ENCODE data around the gene SPATA31E1.
"Not testable (repeated sequence)": the region's sequence is repeated elsewhere in the genome, so short reads cannot be mapped to it uniquely, and the experiment has no call there.

SPATA31E1 gene

DNA sequence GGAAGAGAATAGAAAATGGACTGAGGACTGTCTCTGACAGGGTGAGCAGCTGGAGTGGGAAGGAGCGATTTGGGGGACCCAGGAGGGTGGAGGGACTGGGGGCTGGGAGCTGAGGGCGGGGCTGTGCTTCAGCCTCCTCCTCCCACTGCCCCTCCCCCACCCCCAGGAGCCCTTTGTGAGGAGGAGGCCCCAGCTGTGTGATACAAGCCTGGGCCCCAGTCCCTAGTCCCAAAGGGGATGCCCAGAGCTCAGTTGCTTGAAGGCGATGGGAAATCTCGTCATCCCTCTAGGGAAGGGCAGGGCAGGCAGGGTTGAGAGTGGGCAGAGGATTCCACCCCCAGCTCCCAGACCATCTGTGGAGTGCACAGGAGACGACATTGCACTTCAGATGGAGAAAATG, at the start of gene SPATA31E1:
Gene SPATA31E1, plus strand, starts transcription at position 251 of the 400 bp plus-strand sequence. Its CDS starts 15 bp downstream, at position 266.
- DNase-seq (ENCODE audit: low read depth): no peak

DNA sequence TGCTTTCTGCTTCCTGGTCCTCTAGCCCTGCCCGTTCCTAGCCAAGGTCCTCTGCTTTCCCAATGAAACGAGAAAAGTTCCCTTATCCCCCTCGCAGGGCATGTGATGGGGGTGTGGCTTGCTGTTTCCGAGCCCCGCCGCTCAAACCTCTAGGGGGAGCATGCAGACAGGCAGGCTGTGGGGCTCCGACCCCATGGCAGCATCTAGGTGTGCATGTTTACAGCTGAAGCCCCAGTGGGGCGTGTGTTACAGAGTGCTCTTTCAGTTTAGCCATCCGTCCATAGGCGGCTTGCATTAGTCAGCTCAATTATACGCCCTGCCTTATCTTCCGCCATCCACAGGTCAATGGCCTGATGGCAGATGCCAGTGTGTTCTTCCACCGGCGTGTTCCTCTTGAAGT, 48.3 kb upstream of the SPATA31E1 start:
- no peak for DNase-seq (ENCODE audit: low read depth)

DNA sequence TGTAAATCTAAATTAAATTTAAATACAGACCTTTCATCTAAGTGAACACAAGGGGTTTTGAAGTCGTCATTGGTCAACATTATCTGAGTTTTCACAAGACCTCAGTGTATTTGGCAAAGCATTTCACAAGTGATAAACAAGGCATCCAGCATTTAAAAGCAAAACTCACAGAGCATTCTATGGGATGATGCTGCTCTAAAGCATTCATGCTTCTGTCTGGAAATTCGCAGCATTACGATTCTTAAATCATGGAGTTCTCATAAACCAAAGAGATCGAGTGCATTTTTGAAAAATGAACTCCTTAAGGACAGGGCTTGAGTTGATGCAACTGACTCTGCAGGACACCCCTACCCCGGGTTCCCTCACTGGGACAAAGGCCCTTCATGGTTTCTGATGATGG, 46.1 kb upstream of the SPATA31E1 start:
- no peak for DNase-seq (ENCODE audit: low read depth)

DNA sequence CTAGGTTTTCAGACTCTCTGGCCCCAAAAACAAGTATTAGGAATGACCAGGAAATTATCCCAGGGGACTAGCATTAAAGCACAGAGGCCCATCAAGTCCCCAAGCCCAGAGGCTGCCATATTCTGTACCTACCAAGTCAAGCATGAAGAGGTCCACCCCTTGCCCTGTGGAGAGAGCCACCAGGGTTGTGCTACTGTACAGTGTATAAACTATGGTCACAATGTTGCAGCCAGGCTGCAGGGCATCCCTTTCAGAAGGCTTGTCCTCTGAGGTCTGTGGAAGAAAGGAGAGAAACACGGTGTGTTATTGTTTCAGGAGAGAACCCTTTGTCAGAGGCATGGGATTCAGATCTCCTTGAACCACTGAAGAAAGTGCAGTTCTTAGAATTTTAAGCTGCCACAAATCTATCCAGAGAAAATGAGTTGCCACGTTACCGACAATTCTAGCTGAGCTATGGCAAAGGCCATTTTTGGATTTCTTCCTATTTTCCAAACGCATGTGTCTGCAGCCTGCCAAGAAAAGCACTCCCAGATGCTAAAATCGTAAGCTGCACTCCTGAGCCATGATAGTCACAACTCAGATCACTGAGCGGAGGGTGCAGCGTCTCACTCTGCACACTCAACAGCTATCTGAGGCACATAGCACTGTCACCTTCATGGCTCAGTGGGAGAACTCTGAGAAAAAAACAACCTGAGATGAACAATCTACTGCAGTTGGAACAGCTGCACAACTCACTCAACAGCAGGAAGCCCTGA, 45.5 kb upstream of the SPATA31E1 start:
- no peak for DNase-seq (ENCODE audit: low read depth)

DNA sequence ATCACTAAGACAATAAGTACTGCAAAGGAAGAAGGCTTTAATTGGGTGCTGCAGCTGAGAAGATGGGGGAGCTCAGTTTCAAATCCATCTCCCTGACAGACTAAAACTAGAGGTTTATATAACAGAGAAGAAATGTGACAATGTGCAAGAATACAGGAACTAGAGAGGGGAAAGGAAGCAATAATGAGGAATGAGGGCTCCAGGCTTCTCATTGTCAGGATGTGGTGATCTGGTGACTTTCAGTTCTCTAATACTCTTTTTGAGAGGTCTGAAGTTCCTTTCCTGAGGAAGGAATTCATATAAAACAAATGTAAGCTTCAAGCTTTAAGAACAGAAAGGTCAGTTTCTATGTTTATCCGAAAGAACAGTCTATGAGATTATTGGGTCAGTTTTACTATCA, 42.5 kb upstream of the SPATA31E1 start:
- DNase-seq (ENCODE audit: low read depth): no peak

DNA sequence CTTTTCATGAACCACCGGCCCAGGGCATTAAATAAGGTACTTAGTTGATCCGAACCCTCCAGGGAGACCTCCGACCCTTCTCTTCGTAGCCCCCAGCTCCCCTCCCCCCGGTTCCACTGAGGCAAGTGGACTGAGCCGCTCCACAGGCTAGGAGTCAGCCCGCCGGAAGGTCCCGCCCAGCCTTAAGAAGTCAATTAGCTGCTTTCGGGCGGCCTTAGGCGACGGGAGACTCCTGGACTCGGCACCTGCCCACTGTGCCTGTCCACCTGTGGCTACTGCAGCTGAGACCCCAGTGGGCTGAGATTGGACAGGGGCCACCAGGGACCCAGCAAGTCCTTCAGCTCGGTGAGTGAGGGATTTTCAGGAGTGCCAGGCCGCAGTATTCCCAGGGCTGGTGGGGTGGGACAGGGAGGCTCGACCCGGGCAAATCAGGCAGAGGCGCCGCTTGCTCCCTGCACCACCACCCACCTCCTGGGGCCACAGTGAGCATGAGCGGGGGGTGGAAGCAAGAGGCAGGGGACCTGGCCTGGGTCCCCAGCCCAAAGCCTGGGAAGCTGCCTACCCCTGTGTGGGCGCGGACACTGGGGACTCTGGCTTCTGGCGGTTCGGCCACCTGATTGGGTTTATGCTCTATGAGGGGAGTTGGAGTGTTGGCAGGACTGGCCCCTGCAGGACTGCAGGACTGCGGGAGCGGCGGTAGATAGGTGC, 39.6 kb upstream of the SPATA31E1 start:
- no peak for DNase-seq (ENCODE audit: low read depth)

DNA sequence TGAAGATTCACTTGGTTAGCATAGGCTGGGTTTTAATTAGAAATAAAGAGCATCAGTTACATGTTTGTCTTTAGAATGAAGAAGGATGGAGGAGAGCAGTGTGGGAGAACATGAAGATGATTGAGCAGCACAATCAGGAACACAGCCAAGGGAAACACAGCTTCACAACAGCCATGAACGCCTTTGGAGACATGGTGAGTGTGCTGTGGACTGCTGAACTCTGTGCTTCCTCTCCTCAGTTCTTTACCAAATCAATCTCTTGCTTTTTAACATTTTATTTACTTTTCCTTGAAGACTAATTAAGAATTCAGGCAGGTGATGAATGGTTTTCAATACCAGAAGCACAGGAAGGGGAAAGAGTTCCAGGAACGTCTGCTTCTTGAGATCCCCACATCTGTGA, 38.2 kb upstream of the SPATA31E1 start:
- DNase-seq (ENCODE audit: low read depth): no peak

DNA sequence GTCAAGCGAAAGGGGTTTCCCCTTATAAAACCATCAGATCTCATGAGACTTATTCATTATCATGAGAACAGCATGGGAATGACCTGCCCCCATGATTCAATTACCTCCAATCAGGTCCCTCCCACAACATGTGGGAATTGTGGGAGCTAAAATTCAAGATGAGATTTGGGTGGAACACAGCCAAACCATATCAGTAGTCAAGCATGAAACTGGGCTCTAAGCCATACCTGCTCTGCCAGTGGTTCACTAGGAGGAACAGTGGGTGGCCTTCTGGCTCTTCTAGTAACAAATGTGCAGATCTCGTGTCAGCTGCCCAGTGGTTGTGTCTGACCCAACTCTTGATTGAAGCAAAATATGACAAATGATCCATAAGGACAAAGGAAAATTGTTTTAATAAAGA, 34.9 kb upstream of the SPATA31E1 start:
- not testable (repeated sequence) for DNase-seq (ENCODE audit: low read depth)

DNA sequence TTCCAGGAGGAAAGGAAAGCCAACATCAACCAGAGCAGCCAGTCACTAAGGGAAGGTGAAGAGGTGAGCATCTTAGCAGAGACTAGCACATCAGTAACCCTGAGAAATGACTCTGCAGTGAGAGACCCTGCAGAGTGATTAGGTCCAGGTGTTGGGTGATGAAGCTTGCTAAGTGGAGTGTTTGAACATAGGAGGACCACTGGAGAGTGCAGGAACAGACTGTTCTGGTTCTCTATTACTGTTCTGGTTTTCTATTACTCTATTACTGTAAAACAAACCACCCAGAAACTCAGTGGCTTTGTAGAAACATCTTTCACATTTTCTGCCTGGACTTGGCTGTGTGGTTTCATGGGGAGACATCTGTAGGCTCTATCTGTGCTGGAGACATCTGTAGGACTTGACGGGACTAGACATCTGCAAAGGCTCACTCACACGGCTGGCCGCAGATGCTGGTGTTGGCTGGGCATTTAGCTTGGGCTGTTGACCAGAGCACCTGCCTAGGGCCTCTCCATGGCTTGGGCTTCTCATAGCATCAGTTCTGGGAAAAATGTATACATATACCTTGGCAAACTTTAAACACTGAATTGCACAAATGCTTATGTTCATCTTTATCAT, 33.4 kb upstream of the SPATA31E1 start:
- DNase-seq (ENCODE audit: low read depth): no peak

DNA sequence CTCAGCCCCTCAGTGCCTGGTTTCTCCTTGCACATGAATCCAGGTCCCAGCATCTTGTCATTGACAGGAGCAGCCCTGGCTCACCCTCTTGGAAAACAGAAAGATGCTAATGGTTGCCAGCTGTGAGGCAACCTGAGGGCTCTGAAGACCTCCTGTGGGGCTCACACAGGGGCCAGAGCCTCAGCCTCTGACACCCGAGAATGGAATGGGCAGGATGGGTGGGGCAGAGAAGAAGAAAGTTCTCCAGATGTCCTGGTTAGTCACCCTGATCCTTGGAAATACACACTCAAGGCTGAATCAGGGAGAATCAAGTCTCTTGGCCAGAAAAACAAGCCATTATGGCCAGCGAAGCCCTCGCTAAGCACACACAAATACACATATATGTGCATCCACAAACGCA, 32.3 kb upstream of the SPATA31E1 start:
- DNase-seq (ENCODE audit: low read depth): no peak

DNA sequence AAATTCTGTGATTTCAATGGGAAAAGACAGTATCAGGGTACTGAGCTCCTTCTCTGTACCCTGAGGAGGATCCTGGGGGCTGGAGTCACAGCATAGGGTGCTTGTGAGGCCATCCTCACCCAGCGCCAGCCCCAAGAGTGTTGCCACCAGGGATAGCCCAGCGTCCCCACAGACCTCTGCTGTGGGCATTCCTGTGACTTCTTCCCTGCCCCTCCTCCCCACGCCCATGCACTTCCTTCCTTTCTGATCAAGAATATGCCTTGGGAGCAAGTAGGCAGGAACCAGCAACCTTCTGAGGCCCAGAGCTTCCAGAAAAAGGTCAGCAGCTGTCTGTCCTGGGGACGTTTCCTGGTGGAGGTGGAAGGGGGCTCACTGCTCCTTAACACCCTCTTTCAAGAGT, 31.5 kb upstream of the SPATA31E1 start:
- DNase-seq (ENCODE audit: low read depth): not testable (repeated sequence)

DNA sequence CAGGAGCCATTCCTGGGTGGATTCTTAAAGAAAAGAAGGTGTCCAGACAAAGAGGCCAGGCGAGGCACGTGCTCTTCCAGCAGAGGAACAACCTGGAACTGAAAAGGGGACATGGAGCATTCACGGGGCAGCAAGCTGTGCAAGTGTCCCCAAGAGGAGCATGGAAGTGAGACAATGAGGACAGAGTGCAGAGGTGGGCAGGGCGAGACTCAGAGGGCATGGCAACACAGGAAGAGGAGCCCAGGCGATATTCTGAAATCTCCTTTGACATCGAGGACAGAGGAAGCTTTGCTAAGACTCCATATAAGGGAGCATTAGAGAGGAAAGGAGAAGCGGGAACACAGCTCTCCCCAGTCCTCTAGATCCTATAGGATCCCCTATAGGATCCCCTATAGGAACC, 29.4 kb upstream of the SPATA31E1 start:
- no peak for DNase-seq (ENCODE audit: low read depth)

DNA sequence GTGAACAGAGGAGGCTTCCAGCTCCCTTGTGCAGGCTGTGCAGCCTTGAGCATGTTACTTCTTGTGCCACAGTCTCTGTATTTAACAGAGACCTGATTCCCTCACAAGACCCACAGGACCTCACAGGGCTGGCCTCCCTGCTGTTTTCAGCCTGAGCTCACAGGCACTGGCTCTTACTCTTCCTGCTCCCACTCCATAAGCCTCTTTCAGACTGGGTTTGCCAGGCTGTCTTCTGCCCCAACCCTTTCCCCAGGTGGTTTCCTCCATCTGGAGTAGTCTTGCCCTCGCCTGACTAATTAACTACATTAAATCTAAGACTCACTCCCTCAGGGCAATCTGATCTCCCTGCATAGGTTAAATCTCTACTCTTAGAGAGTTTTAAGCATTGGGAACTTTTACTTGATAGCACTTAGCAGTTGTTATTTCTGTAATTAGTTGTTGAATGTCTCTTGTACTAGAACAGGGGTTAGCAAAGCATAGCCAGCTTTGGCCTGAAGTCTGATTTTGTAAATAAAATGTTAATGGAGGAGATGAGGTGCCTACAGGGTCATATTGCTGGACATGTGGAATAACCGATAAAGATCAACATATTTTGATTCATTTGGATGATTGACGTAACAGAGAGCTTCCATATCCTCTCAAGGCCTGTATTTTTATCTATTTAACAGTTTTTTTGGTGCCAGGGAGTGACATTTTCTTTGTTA, 28.6 kb upstream of the SPATA31E1 start:
- no peak for DNase-seq (ENCODE audit: low read depth)

DNA sequence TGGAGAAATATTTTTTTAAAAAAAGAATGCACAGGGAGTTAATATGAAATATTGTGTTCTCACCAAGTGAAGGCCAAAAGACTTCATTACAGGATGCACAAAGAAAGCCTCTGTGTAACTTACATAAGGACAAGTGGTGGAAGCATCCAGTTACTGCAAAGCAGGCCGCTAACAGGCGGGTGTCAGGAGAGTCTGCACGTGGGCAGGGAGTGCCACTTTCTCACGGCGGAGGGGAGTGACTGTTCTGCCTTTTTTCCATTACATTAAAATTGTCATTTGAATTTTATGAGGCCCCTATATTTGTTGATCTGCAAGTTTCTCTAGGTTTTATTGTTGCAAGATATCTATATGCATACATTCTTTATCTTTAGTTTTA, 28.1 kb upstream of the SPATA31E1 start:
- DNase-seq (ENCODE audit: low read depth): no peak

DNA sequence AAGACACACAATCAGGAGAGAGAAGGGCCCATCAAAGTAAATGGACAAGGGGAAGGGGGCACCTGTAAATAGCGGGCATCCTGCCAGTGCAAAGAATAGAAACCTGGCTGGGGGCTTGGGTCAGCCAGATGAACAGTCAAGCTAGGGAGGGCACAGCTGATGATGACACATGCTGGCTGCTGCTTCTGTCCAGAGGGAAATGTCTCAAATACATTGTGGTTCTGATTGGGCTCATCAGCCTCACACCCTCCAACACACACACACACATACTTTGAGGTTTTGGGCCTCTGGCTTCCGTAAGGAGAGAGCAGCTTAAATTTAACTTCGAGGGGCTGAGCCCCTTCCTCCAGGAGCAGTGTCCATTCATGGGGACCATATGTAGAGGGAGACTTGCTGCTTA, 27.6 kb upstream of the SPATA31E1 start:
- no peak for DNase-seq (ENCODE audit: low read depth)

DNA sequence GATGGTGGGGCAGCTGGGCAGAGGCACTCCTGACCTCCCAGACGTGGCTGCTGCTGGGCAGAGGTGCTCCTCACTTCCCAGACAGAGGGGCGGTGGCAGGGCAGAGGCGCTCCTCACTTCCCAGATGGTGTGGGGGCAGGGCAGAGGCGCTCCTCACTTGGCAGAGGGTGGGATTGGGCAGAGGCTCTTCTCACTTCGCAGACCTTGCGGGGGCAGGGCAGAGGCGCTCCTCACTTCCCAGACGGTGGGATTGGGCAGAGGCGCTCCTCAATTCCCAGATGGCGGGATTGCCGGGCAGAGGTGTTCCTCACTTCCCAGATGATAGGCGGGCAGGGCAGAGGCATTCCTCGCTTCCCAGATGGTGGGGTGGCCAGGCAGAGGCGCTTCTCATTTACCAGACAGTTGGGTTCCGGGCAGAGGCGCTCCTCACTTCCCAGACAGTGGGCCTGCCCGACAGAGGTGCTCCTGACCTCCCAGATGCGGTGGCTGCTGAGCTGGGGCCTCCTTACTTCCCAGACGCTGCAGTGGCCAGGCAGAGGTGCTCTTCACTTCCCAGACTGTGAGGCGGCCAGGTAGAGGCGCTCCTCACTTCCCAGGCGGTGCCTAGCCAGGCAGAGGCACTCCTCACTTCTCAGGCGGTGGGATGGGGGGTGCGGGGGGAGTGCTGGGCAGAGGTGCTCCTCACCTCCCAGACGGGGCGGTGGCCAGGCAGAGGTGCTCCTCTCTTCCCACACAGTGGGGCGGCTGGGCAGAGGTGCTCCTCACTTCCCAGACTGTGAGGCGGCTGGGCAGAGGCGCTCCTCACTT, 25.3 kb upstream of the SPATA31E1 start:
- no peak for DNase-seq (ENCODE audit: low read depth)

DNA sequence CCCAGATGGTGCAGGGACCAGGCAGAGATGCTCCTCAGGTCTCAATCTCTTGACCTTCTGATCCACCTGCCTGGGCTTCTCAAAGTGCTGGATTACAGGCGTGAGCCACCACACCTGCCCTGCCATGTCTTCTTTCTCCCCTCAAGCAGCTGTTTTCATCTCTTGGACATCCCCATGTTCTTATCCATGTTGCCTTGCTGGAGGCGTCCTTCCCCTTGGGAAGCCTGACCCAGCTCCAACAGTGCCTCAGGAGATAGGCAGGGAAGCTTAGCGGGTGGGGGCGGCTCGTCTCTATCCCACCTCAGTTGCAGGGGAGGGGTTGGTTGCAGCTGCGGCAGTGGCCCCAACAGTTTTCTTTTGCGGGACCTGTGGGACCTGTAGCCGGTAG, 24.7 kb upstream of the SPATA31E1 start:
- no peak for DNase-seq (ENCODE audit: low read depth)

DNA sequence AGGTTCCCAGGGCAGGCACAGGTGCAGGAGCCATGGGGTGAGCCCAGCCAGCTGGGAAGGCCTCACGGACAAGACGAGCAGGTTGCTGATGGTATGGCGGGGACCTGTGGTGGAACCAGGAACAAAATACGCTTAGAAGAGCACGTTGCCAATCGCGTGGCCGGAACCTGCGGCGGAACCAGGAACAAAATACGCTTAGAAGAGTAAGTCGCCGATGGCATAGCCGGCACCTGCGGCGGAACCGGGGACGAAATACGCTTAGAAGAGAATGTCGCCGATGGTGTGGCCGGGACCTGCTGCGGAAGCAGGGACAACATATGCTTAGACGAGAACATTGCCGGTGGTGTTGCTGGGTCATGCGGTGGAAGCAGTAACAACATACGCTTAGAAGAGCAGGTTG, 23.5 kb upstream of the SPATA31E1 start:
- no peak for DNase-seq (ENCODE audit: low read depth)

DNA sequence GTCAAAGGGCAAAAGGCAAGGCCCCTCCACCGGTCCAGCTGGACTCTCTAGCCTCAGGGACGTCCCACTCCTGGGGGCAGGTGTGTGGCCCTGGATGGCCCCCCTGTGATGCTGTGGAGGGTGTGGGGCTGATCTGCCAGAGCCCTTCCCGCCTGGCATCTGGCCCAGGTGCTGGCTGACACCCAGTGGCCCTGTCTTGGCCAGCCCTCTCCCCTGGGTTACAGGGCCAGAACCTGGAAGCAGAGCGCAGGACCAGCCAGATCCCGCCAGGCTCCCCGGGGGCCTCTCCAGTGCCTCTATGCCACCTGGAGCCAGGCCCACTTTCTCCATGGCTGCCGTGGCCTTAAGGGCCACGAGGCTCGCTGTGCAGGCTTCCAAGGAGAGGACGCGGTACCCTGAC, 22.9 kb upstream of the SPATA31E1 start:
- DNase-seq (ENCODE audit: low read depth): no peak

DNA sequence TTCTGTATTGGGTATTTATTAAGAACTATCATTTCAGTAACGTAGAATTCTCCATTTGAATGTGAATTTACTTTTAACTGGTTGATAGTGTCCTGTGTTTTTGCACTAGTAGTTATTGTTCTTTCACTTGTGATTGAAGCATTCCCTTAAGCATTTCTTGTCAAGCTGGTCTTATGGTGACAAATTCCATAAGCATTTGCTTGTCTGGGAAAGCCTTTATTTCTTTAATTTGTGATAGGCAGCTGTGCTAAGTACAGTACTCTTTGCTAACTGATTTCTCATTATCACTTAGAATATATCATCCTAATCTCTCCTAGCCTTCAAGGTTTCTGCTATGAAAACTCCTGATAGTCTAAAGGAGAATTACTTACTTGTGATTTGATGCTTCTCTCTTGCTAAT, 21.3 kb upstream of the SPATA31E1 start:
- DNase-seq (ENCODE audit: low read depth): no peak

DNA sequence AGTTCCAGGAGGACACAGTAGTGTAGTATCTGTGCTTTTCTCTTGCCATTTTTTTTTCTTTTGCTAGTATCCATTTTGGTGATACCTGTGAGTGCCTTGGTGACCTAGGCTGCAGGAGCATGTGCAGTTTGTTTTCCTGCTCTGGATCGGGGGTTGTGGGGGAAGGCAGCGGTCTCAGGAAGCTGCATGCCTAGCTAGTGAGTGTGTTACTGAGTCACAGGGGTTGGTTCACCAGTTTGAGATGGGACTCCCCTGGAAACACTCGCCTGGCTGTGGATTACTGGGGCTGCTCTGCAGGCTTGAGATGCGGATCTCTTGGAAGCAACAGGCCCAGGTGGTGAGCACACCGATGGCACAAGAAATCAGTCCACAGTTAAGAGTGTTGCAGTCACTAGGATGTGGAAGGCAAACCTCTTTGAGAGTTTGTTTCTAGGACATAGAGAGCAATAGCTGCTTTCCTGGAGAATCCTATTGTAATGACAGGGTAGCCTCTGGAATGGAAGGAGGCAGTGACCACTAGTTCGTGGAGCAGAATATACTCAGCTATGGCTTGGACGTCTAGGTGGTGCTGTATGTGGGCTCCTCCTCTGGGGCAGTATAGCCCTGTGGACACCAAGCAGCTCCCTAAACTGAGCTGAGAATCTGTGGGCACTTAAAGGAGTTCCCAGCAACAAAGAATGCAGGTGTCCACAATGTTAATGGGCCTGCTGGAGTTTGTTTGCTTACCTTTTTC, 20.0 kb upstream of the SPATA31E1 start:
- no peak for DNase-seq (ENCODE audit: low read depth)
